HL-60 (cell line): Measurements from ENCODE around the gene MRGPRF.

Experiments used
- DNase-seq, 2 experiments: peaks; one replicate each; pipeline ENCODE4 v3.0.0-alpha.2; 2010 to 2020; ENCODE audit warnings: low read depth in 1 of 2, low spot score in 1 of 2
- H3K27ac ChIP-seq: fragments of 250-450 bp; sonication (Bioruptor Pico); replicated peaks from 2 replicates; pipeline ENCODE4 v1.5.1; 2020; ENCODE audit warnings: mild to moderate bottlenecking, moderate library complexity
- H3K27me3 ChIP-seq: fragments of 250-450 bp; sonication (Bioruptor Pico); 2 replicates; pipeline ENCODE4 v1.5.1; 2021; ENCODE audit warnings: mild to moderate bottlenecking, moderate library complexity; ENCODE audit not compliant: insufficient read depth, poor library complexity, severe bottlenecking
- H3K4me3 ChIP-seq: replicated peaks from 2 replicates; pipeline ENCODE4 v1.5.1; 2011; ENCODE audit warnings: mild to moderate bottlenecking, control low read depth, low read length; ENCODE audit not compliant: insufficient read depth
- GABPA ChIP-seq: IDR thresholded peaks from 2 replicates; pipeline ENCODE4 v1.6.1; 2012; ENCODE audit warnings: low read depth
- POLR2AphosphoS5 ChIP-seq: IDR thresholded peaks from 2 replicates; pipeline ENCODE4 v1.6.1; 2012; ENCODE audit warnings: low read depth
- SPI1 ChIP-seq: IDR thresholded peaks from 2 replicates; pipeline ENCODE4 v1.6.1; 2012; ENCODE audit warnings: low read depth, mild to moderate bottlenecking, borderline replicate concordance
- TF ChIP-seq, protein P1 (sequence below): IDR thresholded peaks from one replicate; pipeline ENCODE4 v1.5.1; 2011; ENCODE audit warnings: low read length, control low read depth, inconsistent platforms; ENCODE audit not compliant: insufficient read depth
- TF ChIP-seq, protein P2 (sequence below): IDR thresholded peaks from 2 replicates; pipeline ENCODE4 v1.6.1; 2012; ENCODE audit warnings: low read depth; ENCODE audit not compliant: insufficient replicate concordance

The MRGPRF gene

DNA sequence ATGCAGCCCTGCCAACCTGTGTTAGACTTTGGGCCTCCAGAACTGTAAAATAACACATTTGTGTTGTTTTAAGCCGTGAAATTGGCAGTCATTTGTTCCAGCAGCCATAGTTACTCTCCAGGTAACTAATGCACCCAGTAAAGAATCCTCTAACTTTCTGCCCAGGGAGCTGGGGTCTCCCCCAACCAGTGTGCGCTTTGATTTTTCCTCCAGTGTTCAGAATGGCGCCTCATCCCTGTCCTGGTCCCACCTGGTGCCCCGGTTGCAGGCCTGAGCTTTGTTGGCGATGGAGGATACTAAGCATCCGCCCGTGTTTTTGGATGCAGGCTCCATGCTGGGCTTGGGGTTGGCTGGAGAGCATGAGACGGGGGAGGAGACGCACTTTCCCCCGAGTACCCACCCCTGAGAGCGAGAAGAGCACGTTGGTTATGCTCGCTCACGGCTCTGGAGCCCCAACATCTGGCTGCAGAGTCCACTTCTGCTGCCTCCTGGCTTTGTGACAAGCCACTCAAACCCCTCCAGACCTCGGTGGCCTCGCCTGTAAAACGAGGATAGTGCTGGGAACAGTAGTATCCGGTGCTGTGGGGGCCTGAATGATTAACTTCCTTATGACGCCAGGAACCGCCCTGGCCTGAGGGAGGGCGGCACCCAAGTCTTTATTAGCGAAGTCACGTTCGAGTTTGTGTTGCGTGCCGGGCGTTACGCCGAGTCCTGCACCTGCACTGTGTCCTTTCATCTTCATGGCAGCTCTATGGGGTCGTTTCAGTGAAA is 58.0 kb downstream of the MRGPRF start:
- no peak overlapping the region for H3K4me3 ChIP-seq
- peak; percentile 29 to 54 for DNase-seq
- H3K27me3 ChIP-seq: no peaks in the 10 kb centered on the region
- H3K27ac ChIP-seq: no peak overlapping the region
- TF ChIP-seq, protein P1, sequence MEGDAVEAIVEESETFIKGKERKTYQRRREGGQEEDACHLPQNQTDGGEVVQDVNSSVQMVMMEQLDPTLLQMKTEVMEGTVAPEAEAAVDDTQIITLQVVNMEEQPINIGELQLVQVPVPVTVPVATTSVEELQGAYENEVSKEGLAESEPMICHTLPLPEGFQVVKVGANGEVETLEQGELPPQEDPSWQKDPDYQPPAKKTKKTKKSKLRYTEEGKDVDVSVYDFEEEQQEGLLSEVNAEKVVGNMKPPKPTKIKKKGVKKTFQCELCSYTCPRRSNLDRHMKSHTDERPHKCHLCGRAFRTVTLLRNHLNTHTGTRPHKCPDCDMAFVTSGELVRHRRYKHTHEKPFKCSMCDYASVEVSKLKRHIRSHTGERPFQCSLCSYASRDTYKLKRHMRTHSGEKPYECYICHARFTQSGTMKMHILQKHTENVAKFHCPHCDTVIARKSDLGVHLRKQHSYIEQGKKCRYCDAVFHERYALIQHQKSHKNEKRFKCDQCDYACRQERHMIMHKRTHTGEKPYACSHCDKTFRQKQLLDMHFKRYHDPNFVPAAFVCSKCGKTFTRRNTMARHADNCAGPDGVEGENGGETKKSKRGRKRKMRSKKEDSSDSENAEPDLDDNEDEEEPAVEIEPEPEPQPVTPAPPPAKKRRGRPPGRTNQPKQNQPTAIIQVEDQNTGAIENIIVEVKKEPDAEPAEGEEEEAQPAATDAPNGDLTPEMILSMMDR: no peak
- no peak for TF ChIP-seq POLR2AphosphoS5
- no peak for TF ChIP-seq GABPA
- no peak for TF ChIP-seq SPI1
- TF ChIP-seq, protein P2, sequence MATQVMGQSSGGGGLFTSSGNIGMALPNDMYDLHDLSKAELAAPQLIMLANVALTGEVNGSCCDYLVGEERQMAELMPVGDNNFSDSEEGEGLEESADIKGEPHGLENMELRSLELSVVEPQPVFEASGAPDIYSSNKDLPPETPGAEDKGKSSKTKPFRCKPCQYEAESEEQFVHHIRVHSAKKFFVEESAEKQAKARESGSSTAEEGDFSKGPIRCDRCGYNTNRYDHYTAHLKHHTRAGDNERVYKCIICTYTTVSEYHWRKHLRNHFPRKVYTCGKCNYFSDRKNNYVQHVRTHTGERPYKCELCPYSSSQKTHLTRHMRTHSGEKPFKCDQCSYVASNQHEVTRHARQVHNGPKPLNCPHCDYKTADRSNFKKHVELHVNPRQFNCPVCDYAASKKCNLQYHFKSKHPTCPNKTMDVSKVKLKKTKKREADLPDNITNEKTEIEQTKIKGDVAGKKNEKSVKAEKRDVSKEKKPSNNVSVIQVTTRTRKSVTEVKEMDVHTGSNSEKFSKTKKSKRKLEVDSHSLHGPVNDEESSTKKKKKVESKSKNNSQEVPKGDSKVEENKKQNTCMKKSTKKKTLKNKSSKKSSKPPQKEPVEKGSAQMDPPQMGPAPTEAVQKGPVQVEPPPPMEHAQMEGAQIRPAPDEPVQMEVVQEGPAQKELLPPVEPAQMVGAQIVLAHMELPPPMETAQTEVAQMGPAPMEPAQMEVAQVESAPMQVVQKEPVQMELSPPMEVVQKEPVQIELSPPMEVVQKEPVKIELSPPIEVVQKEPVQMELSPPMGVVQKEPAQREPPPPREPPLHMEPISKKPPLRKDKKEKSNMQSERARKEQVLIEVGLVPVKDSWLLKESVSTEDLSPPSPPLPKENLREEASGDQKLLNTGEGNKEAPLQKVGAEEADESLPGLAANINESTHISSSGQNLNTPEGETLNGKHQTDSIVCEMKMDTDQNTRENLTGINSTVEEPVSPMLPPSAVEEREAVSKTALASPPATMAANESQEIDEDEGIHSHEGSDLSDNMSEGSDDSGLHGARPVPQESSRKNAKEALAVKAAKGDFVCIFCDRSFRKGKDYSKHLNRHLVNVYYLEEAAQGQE: no peak
